GM19468 (cell line): Measurements from ENCODE around the gene RTL1.

Experiments
- ATAC-seq: cut with Tn5 transposase; IDR thresholded peaks from one replicate; pipeline ENCODE4 v1.9.1; 2021; ENCODE audit warnings: mild to moderate bottlenecking, moderate library complexity, moderate number of reproducible peaks; ENCODE audit not compliant: unreplicated experiment; ENCODE audit errors: extremely low read depth

RTL1 gene

GRCh38 chr14:100903672-100904185, at the start of gene RTL1:
RTL1 (minus strand) TSS chr14:100903722; CDS start chr14:100884788, 18,934 bp downstream.
- ATAC-seq: no peak

GRCh38 chr14:100950024-100950423, 46.5 kb upstream of the RTL1 start:
- no peak for ATAC-seq

GRCh38 chr14:100944052-100944451, 40.5 kb upstream of the RTL1 start:
- no peak for ATAC-seq

- no peak for ATAC-seq
These were observed 26.7 kb upstream of the RTL1 start for GRCh38 chr14:100930270-100930669.

GRCh38 chr14:100915560-100915959, 12.0 kb upstream of the RTL1 start:
- no peak for ATAC-seq

- ATAC-seq: no peak
These were observed 11.1 kb upstream of the RTL1 start for GRCh38 chr14:100914597-100915021.

GRCh38 chr14:100911665-100912316, 8.3 kb upstream of the RTL1 start:
- no peak for ATAC-seq

GRCh38 chr14:100910888-100911664, 7.6 kb upstream of the RTL1 start:
- ATAC-seq: no peak

- ATAC-seq: no peak
These were observed 5.9 kb upstream of the RTL1 start for GRCh38 chr14:100909439-100909838.

GRCh38 chr14:100907240-100907639, 3.7 kb upstream of the RTL1 start:
- ATAC-seq: no peak

- no peak for ATAC-seq
These were observed 2.9 kb upstream of the RTL1 start for GRCh38 chr14:100906420-100906819.

- no peak for ATAC-seq
These were observed 1.6 kb upstream of the RTL1 start for GRCh38 chr14:100905166-100905565.

GRCh38 chr14:100904307-100905087, 975 bp upstream of the RTL1 start:
- no peak for ATAC-seq

- ATAC-seq: no peak
These were observed 421 bp downstream of the RTL1 start for GRCh38 chr14:100903134-100903468.

- no peak for ATAC-seq
These were observed 1.0 kb downstream of the RTL1 start for GRCh38 chr14:100902295-100903133.

- no peak for ATAC-seq
These were observed 1.9 kb downstream of the RTL1 start for GRCh38 chr14:100901391-100902183.

- no peak for ATAC-seq
These were observed 2.6 kb downstream of the RTL1 start for GRCh38 chr14:100900837-100901390.

GRCh38 chr14:100899884-100900771, 3.4 kb downstream of the RTL1 start:
- ATAC-seq: no peak
